NCI-H1105 (cell line): ENCODE data around the gene SBF1.
"Not testable (repeated sequence)": the region's sequence is repeated elsewhere in the genome, so short reads cannot be mapped to it uniquely, and the experiment has no call there.

Experiments used
- DNase-seq: peaks from one replicate; lab custom pipeline; 2025; lab: John Stamatoyannopoulos, UW

Gene SBF1

GRCh38 chr22:50474710-50475651, at the start of gene SBF1:
Gene SBF1 (minus strand): TSS chr22:50475035. CDS start chr22:50474840, 195 bp downstream.
- peak; percentile 83 for DNase-seq

GRCh38 chr22:50523806-50524675, 49.2 kb upstream of the SBF1 start:
- DNase-seq = no peak

GRCh38 chr22:50523458-50523805, 48.6 kb upstream of the SBF1 start:
- DNase-seq = no peak

GRCh38 chr22:50522806-50523438, 48.1 kb upstream of the SBF1 start:
- no peak for DNase-seq

GRCh38 chr22:50522208-50522805, 47.5 kb upstream of the SBF1 start:
- DNase-seq = no peak

GRCh38 chr22:50521710-50522109, 46.9 kb upstream of the SBF1 start:
- no peak for DNase-seq

- no peak for DNase-seq
These were observed 46.1 kb upstream of the SBF1 start for GRCh38 chr22:50520826-50521453.

GRCh38 chr22:50520184-50520583, 45.3 kb upstream of the SBF1 start:
- DNase-seq = not testable (repeated sequence)

- DNase-seq = no peak
These were observed 44.3 kb upstream of the SBF1 start for GRCh38 chr22:50519151-50519550.

- DNase-seq = no peak
These were observed 43.8 kb upstream of the SBF1 start for GRCh38 chr22:50518606-50519005.

GRCh38 chr22:50517495-50518260, 42.8 kb upstream of the SBF1 start:
- DNase-seq = no peak

- no peak for DNase-seq
These were observed 42.1 kb upstream of the SBF1 start for GRCh38 chr22:50516891-50517290.

GRCh38 chr22:50516068-50516467, 41.2 kb upstream of the SBF1 start:
- DNase-seq = no peak

- no peak for DNase-seq
These were observed 38.3 kb upstream of the SBF1 start for GRCh38 chr22:50513175-50513574.

GRCh38 chr22:50508897-50509296, 34.1 kb upstream of the SBF1 start:
- no peak for DNase-seq

GRCh38 chr22:50507991-50508884, 33.4 kb upstream of the SBF1 start, which contains the start of gene NCAPH2:
Gene NCAPH2 (plus strand): TSS chr22:50508224. CDS start chr22:50508338, 114 bp downstream.
- DNase-seq = peak; percentile 95

GRCh38 chr22:50507421-50507990, 32.7 kb upstream of the SBF1 start, which contains the start of gene LMF2:
Gene LMF2 (minus strand): TSS chr22:50507702. CDS start chr22:50507675, 27 bp downstream.
- peak; percentile 93 for DNase-seq

GRCh38 chr22:50506611-50507420, 32.0 kb upstream of the SBF1 start:
- peak; percentile 2 for DNase-seq
